Activated CD4-positive, alpha-beta T cell treated with anti-CD3 and anti-CD28 coated beads, Interleukin-2, amount 10 ng/mL, durations not matched to agents 7 days and 5 days (primary cell): ENCODE results near the gene SCUBE1. TPM values are rescaled to one million over a fixed set of nuclear protein-coding genes. Genes with fewer than 3 reads are reported as not detected.

Experiments used
- CTCF ChIA-PET: fragments of 350-600 bp; sonication (Branson Sonifier 250); formaldehyde crosslinking; loops from one replicate; lab custom pipeline; 2021; ENCODE audit warnings: antibody characterized with exemption; lab: Charles Lee
- POLR2A ChIA-PET: fragments of 350-600 bp; sonication (Branson Sonifier 250); formaldehyde crosslinking; loops from one replicate; lab custom pipeline; 2021; ENCODE audit warnings: antibody characterized with exemption; lab: Charles Lee
- DNase-seq: peaks from one replicate; pipeline ENCODE4 v3.0.0-alpha.2; 2020
- H3K27ac Mint-ChIP-seq: one replicate; pipeline ENCODE4 v1.8.0; 2021; ENCODE audit warnings: mild to moderate bottlenecking, moderate library complexity, mixed read lengths
- H3K27me3 Mint-ChIP-seq: one replicate; pipeline ENCODE4 v1.8.0; 2021; ENCODE audit warnings: mixed read lengths
- H3K36me3 Mint-ChIP-seq: one replicate; pipeline ENCODE4 v1.8.0; 2021; ENCODE audit warnings: low read depth, mixed read lengths
- H3K4me1 Mint-ChIP-seq: one replicate; pipeline ENCODE4 v1.8.0; 2021; ENCODE audit warnings: mixed read lengths
- H3K4me3 Mint-ChIP-seq: one replicate; pipeline ENCODE4 v1.8.0; 2021; ENCODE audit warnings: mild to moderate bottlenecking, moderate library complexity, mixed read lengths
- H3K9me3 Mint-ChIP-seq: one replicate; pipeline ENCODE4 v1.8.0; 2021; ENCODE audit warnings: mixed read lengths
- total RNA-seq, 2 experiments: library from RNA; stranded (reverse); gene quantifications; one replicate each; pipeline ENCODE4 v1.2.3, GENCODE V29; 2021

SCUBE1 gene
- total RNA-seq, 2 experiments from 2014 or later, result not detected

DNA sequence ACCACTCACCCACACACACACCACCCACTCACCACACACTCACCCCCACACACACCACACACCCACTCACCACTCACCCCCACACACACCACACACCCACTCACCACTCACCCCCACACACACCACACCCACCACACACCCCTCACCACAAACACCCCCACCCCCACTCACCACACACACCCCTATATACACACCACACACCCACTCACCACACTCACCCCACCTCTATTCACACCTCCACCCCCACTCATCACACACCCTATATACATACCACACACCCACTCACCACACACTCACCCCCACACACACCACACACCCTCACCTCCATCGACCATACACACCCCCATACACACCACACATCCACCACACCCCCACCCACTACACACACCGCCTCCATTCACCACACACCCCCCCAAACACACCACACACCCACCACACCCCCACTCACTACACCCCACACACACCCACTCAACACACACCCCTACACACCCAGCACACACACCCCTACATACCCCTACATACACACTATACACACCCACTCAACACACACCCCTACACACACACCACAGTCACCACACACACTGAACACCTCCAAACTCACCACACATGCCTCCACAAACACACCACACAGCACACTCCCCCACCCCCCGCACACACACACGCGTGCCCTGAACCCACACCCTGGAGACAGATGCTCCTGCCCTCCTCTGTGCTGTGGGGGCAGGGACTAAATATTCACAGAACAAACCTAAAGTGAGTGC, 137.2 kb downstream of the SCUBE1 start:
- H3K4me3 Mint-ChIP-seq, result no peak overlapping the region
- ChIA-PET CTCF (no interaction called here), POLR2A (no interaction called here)
- DNase-seq, result no peak
- H3K9me3 Mint-ChIP-seq, result no peaks in the 10 kb centered on the region
- H3K36me3 Mint-ChIP-seq, result no peaks in the 10 kb centered on the region
- no peaks in the 10 kb centered on the region for H3K27me3 Mint-ChIP-seq
- peaks cover 2% of the 10 kb centered on the region for H3K4me1 Mint-ChIP-seq
- no peak overlapping the region for H3K27ac Mint-ChIP-seq

DNA sequence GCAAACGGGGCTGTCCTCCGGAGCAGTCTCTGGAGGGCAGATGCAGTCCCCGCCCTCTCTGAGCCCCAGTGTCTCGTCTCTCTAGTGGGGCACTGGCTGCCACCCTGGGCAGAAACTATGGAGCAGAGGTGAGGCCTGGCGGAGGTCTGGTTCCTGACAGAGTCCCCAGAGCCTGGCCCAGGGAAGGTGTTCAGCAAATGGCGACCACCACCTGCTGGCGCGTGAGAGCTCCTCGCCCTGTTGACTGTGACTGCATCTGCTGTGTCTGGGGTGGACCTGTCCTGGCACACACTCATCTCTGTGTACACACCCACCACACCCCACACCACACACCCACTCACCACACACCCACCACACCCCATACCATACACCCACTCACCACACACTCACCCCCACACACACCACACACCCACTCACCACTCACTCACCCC, 137.9 kb downstream of the SCUBE1 start:
- H3K9me3 Mint-ChIP-seq, result no peaks in the 10 kb centered on the region
- ChIA-PET CTCF (interaction anchor here (0.6 kb wide), 1 partner anchor 140 kb away, joined by 3 read pairs; no protein-coding TSS in a partner anchor), POLR2A (no interaction called here)
- no peak overlapping the region for H3K4me3 Mint-ChIP-seq
- H3K27ac Mint-ChIP-seq, result no peak overlapping the region
- DNase-seq, result no peak
- H3K27me3 Mint-ChIP-seq, result no peaks in the 10 kb centered on the region
- H3K36me3 Mint-ChIP-seq, result no peaks in the 10 kb centered on the region
- H3K4me1 Mint-ChIP-seq, result peaks cover 2% of the 10 kb centered on the region

DNA sequence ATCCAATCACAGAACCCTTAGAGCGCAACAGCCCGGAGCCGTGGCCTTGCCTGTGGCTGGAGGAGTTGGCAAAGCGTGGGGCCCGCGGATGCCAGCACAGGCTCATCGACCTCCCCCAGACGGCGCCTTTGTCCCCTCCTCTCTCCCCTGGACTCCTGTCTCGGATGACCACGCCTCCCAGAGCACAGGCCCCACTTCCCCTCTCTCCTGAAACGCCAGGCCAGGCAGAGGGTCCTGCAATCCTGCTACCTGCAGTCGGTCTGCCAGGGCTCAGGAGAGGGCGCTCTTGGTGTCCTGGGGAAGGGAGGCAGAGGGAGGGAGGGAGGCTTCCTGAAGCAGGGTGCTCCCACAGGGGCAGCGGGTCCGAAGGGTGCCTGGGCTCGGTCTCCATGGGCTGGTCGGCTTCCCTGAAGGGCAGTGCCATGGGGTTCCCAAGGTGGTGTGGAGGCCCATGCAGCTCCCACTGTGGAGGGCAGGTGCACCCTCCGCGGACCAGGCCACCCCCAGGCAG, 139.6 kb downstream of the SCUBE1 start:
- DNase-seq, result no peak
- CTCF ChIA-PET, result no interaction called here
- Mint-ChIP-seq H3K27me3 (no peaks in the 10 kb centered on the region), H3K4me1 (peaks cover 2% of the 10 kb centered on the region), H3K4me3 (no peak overlapping the region), H3K27ac (peak overlapping the region; percentile 9), H3K9me3 (no peaks in the 10 kb centered on the region), H3K36me3 (no peaks in the 10 kb centered on the region)
- POLR2A ChIA-PET, result no interaction called here

DNA sequence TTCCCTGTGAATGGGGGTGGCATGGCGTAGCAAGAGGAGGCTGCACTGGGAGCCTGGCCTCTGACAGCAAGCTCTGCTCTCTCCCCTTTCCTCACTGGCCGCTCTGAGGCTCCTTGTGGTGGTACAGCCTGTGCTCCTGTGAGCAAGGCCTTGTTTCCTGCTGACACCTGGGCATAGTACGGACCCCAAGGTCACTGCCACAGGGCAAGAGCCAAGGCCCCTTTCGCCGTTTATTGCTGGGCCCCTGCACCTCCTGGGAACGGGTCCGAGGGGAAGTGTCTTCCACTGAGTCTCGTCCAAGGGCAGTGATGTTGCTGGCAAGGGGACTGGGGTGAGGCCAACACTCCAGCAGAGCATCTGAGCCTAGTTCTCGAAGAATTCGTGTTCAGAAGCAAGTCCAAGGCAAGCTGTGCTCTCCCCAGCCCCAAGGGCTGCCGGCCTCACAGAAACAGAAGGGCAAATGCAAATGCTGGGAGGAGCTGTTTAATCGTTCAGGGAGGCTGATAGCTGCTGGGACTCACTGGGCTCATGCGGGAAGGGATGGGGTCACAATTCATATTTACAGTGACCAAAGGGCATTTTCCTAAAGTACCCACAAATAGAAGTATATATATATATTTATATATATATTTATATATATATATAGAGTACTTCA, 140.3 kb downstream of the SCUBE1 start:
- POLR2A ChIA-PET, result no interaction called here
- H3K9me3 Mint-ChIP-seq, result no peaks in the 10 kb centered on the region
- no peaks in the 10 kb centered on the region for H3K27me3 Mint-ChIP-seq
- H3K4me3 Mint-ChIP-seq, result no peak overlapping the region
- H3K27ac Mint-ChIP-seq, result no peak overlapping the region
- DNase-seq, result no peak
- no peaks in the 10 kb centered on the region for H3K36me3 Mint-ChIP-seq
- peaks cover 2% of the 10 kb centered on the region for H3K4me1 Mint-ChIP-seq
- CTCF ChIA-PET, result interaction anchor here (1.1 kb wide), 1 partner anchor 226 kb away, joined by 3 read pairs; no protein-coding TSS in a partner anchor

DNA sequence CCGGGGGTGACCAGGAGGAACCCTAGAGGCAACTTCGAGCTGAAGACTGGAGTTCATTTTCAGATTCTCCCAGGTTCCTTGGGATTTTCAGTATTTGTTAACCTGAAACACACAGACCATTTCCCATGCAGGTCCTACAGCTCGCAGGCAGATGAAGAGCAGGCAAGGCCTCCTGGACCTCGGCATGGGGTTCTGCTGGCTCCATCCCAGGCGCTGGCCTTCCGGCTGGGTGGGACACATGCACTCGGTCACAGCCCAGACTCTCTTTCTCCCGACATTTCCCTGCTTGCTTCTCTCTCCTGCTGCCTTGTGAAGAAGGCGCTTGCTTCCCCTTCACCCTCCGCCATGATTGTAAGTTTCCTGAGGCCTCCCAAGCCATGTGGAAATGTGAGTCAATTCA, 140.8 kb downstream of the SCUBE1 start:
- H3K9me3 Mint-ChIP-seq, result no peaks in the 10 kb centered on the region
- H3K4me3 Mint-ChIP-seq, result no peak overlapping the region
- H3K27ac Mint-ChIP-seq, result no peak overlapping the region
- CTCF ChIA-PET, result interaction anchor here (1.1 kb wide), 1 partner anchor 226 kb away, joined by 3 read pairs; no protein-coding TSS in a partner anchor
- POLR2A ChIA-PET, result no interaction called here
- no peak for DNase-seq
- no peaks in the 10 kb centered on the region for H3K27me3 Mint-ChIP-seq
- H3K36me3 Mint-ChIP-seq, result no peaks in the 10 kb centered on the region
- H3K4me1 Mint-ChIP-seq, result peaks cover 2% of the 10 kb centered on the region

DNA sequence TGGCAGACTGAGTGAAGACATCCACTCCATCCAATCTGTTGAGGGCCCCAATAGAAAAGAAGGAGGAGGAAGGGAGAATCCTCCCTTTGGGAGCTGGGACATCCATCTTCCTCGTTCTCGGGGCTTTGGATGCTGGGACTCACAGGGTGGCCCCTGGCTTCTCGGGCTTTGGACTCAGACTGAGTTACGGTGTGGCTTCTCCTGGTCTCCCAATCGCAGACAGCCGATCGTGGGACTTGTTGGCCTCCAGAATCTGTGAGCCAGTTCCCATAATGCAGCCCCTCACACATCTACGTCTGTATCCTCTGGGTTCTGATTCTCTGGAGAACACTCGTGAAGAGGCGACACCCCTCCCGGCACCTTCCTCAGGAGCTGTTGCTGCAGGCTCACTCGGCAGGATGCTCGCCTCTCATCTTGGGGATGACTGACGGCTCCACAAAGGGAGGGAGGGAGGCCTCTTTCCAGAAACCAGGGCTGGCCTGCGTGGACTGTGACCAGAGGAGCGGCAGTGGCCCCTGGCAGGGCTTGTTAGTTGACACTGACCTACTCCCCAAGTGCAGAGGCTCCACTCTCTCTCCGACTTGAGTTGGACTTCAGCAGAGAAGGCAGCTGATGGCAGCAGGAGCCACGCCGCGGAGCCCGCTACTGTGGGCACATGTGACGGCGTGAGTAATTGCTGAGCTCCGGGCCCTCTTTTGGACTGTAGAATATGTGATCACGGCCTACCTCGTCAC, 141.5 kb downstream of the SCUBE1 start:
- no peaks in the 10 kb centered on the region for H3K27me3 Mint-ChIP-seq
- no peaks in the 10 kb centered on the region for H3K36me3 Mint-ChIP-seq
- no peak overlapping the region for H3K4me3 Mint-ChIP-seq
- no peak overlapping the region for H3K27ac Mint-ChIP-seq
- ChIA-PET POLR2A (no interaction called here), CTCF (no interaction called here)
- no peak for DNase-seq
- H3K4me1 Mint-ChIP-seq, result peaks cover 2% of the 10 kb centered on the region
- no peaks in the 10 kb centered on the region for H3K9me3 Mint-ChIP-seq

DNA sequence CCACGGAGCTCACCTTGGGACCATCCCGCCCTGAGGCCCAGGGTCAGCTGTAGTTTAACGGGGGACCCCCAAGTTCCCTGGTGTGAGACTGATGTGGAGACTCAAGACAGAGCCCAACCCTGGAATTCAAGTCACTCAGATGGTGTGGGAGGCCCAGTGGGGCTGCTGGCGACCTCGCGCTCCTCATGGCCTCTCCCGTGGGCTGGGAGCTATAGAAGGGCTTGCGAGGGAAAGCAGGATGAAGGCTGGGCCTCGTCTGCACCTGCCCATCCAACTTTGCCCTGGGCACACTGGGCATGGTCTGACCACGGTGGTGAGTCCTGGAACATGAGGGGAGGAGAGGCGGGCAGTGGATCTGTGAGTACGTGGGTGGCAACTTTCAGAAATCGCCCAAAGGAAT, 142.6 kb downstream of the SCUBE1 start:
- Mint-ChIP-seq H3K27ac (no peak overlapping the region), H3K4me3 (no peak overlapping the region), H3K27me3 (no peaks in the 10 kb centered on the region), H3K4me1 (no peaks in the 10 kb centered on the region), H3K36me3 (no peaks in the 10 kb centered on the region), H3K9me3 (no peaks in the 10 kb centered on the region)
- POLR2A ChIA-PET, result no interaction called here
- no peak for DNase-seq
- CTCF ChIA-PET, result interaction anchor here (0.6 to 1.2 kb wide), 3 partner anchors 13 to 533 kb away, joined by 3 read pairs; no protein-coding TSS in a partner anchor

DNA sequence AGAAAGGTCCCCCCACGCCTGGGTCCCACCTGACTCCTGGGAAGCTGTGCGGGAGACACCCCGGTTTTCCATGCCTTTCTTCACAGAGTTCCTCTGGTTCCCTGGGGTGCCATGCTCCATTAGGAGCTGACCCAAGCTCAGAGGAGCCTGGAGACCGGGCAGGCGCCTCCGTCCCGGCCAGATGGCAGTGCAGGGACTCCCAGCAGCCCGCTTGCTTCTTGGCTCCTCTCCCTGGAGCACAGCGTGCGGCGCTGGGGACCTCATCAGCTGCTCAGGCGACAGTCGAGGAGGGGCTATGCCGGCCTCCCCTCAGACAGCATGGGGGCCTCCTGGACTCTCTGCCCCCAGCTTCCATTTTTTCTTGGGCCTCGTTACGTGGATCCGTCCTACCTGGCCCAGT, 143.1 kb downstream of the SCUBE1 start:
- POLR2A ChIA-PET, result no interaction called here
- H3K9me3 Mint-ChIP-seq, result no peaks in the 10 kb centered on the region

DNA sequence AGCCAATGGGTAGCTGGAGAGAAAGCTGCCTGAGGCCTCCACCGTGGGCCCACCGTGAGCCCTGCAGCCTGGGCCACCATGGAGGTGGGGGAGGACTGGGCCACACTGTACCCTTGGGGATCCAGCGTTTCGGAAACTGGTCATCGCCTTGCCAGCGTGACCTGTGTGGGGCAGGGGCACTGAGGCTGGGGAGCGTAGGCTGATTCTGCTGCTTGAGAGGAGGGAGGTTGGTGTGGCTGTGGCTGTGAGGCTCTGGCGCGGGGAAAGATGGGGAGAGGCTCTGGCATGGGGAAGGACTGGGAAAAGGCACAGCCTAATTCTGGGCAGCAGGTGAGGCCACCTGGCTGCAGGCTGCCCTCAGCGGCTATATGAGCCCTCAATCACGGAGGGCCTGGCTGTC, 143.6 kb downstream of the SCUBE1 start:
- DNase-seq, result no peak
- CTCF ChIA-PET, result interaction anchor here (0.5 kb wide), 1 partner anchor 423 kb away, joined by 3 read pairs; no protein-coding TSS in a partner anchor
- H3K36me3 Mint-ChIP-seq, result no peaks in the 10 kb centered on the region
- no peaks in the 10 kb centered on the region for H3K4me1 Mint-ChIP-seq
- POLR2A ChIA-PET, result no interaction called here
- no peaks in the 10 kb centered on the region for H3K9me3 Mint-ChIP-seq
- no peak overlapping the region for H3K4me3 Mint-ChIP-seq
- H3K27me3 Mint-ChIP-seq, result no peaks in the 10 kb centered on the region
- no peak overlapping the region for H3K27ac Mint-ChIP-seq

More for the DNA sequence above, 143.1 kb downstream of the SCUBE1 start:
- Mint-ChIP-seq H3K36me3 (no peaks in the 10 kb centered on the region), H3K4me3 (no peak overlapping the region), H3K27me3 (no peaks in the 10 kb centered on the region), H3K27ac (no peak overlapping the region), H3K4me1 (no peaks in the 10 kb centered on the region)
- CTCF ChIA-PET, result interaction anchor here (0.6 to 1.2 kb wide), 2 partner anchors 12 to 533 kb away, joined by 3 read pairs; no protein-coding TSS in a partner anchor
- DNase-seq, result no peak

DNA sequence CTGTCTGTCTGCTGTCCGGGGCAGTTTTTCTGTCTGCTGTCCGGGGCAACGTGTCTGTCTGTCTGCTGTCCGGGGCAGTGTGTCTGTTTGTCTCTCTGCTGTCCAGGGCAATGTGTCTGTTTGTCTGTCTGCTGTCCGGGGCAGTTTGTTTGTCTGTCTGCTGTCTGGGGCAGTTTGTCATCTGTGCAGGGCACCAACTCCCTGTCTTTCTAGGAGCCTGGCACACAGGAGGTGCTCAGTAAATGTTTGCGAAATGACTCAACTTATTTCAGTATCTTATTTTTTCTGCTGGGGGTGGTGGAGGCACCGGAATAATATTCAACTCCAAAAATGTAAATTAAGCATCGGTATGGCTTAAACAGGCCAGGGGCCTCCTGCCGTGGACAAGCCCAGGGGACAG, 144.2 kb downstream of the SCUBE1 start:
- POLR2A ChIA-PET, result no interaction called here
- H3K27ac Mint-ChIP-seq, result no peak overlapping the region

DNA sequence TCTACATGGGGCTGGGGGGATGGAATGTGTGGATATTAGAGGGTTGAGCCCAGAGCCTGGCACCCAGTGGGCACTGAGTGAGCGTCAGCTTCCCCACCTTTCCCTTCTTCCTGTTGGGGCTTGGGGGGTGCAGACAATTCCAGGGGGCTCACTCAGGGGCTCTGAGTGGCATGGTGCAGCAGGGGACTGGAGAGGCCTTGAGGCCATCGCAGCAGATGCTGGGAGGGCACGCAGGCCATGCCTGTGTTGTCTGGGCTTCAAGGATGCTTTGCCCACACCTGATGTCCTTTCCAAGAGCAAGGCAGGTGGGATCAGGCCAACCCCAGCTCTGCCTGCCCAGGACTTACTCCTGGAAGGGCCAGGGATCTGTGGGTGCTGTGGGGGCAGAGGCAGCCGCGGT, 145.0 kb downstream of the SCUBE1 start:
- ChIA-PET CTCF (no interaction called here), POLR2A (no interaction called here)
- Mint-ChIP-seq H3K27ac (no peak overlapping the region), H3K27me3 (peaks cover 2% of the 10 kb centered on the region), H3K9me3 (no peaks in the 10 kb centered on the region), H3K4me3 (no peak overlapping the region), H3K36me3 (no peaks in the 10 kb centered on the region), H3K4me1 (no peaks in the 10 kb centered on the region)
- DNase-seq, result no peak

More for the DNA sequence above, 144.2 kb downstream of the SCUBE1 start:
- DNase-seq, result no peak
- CTCF ChIA-PET, result interaction anchor here (0.5 kb wide), 1 partner anchor 423 kb away, joined by 3 read pairs; no protein-coding TSS in a partner anchor
- Mint-ChIP-seq H3K4me1 (no peaks in the 10 kb centered on the region), H3K36me3 (no peaks in the 10 kb centered on the region), H3K9me3 (no peaks in the 10 kb centered on the region), H3K27me3 (no peaks in the 10 kb centered on the region), H3K4me3 (no peak overlapping the region)

DNA sequence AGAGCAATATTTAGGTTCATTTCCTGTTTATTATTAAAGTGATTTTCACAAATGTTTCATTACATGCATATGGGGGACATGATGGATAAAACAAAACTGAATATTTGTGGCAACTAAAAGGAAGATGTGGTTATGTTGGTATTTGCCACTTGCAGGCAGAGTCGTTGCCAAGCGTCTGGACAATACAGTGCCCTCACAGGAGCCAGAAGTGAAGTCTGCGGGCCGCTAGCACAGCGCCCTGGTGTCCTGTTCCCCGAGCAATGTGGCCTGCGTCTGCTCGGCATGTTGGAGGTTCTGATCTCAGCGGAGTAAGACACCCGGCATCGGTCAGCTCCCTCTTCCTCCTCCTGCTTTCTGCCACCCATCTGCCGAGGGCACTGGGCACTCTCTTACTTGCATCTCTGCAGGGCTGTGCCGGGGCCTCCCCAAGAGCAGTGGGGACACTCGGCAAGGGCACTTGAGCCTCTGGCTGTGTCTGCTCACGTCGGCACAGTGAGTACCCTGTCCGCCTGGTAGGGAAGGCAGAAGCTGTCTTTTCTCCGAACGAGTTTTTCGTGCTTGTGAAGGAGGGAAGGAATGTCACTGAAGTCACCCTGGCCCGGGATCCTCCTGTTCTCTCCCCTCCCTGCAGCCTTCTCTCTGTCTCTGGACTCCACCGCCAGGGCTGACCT, 145.8 kb downstream of the SCUBE1 start:
- peaks cover 2% of the 10 kb centered on the region for H3K27me3 Mint-ChIP-seq
- no peak overlapping the region for H3K27ac Mint-ChIP-seq
- ChIA-PET CTCF (interaction anchor here (0.6 kb wide), 1 partner anchor 19 kb away, joined by 3 read pairs; no protein-coding TSS in a partner anchor), POLR2A (no interaction called here)
- no peaks in the 10 kb centered on the region for H3K4me1 Mint-ChIP-seq
- no peaks in the 10 kb centered on the region for H3K36me3 Mint-ChIP-seq
- H3K9me3 Mint-ChIP-seq, result no peaks in the 10 kb centered on the region
- DNase-seq, result no peak
- H3K4me3 Mint-ChIP-seq, result no peak overlapping the region
